ENCODE measurements around the gene PCSK4. TPM values are rescaled to one million over a fixed set of nuclear protein-coding genes. Genes with fewer than 3 reads are reported as not detected.

Gene PCSK4
- total and polyA plus RNA-seq, 2 of the 13 experiments (the other 11 are each of a cell fraction or from before 2014, with no cell fraction given), result 2.0 to 2.7 TPM

- ATAC-seq (peak; percentile 54), FAIRE-seq (no peak)
- WGBS (ENCODE audit: low lambda C conversion rate), result 0% methylated on average over 1 of the region's 9 CpGs
- TF ChIP-seq HOXA3 (CRISPR knock-in tag; IDR thresholded peaks at IDR 0.05) (0 out of 2 replicates have a peak, but pooled peaks have one; percentile 15), CENPBD1 (CRISPR knock-in tag; IDR thresholded peaks at IDR 0.05; ENCODE audit: borderline replicate concordance, low read depth) (no peak), UBTF (CRISPR knock-in tag; IDR thresholded peaks at IDR 0.05) (no peak), RXRA (CRISPR knock-in tag; IDR thresholded peaks at IDR 0.05) (no peak; the same call in 1 of the 2 replicates), ZNF263 (CRISPR knock-in tag; IDR thresholded peaks at IDR 0.05) (peak; percentile 82), ZSCAN31 (CRISPR knock-in tag; IDR thresholded peaks at IDR 0.05; ENCODE audit: low read depth) (no peak), NRL (CRISPR knock-in tag; IDR thresholded peaks at IDR 0.05; ENCODE audit: borderline replicate concordance) (no peak), MYC (CRISPR knock-in tag; IDR thresholded peaks at IDR 0.05; ENCODE audit: borderline replicate concordance) (no peak), SRSF1 (optimal IDR thresholded peaks at IDR 0.05; ENCODE audit: low read depth, low read length) (no peak), TIGD3 (CRISPR knock-in tag; IDR thresholded peaks at IDR 0.05; ENCODE audit: borderline replicate concordance) (no peak), CENPT (CRISPR knock-in tag; IDR thresholded peaks at IDR 0.05; ENCODE audit: low read depth) (no peak), SALL1 (CRISPR knock-in tag; IDR thresholded peaks at IDR 0.05) (peak; percentile 37; the same call in 1 of the 2 replicates)
Observed at GRCh38 chr19:1501200-1501595, 11.0 kb upstream of the PCSK4 start.

More at GRCh38 chr19:1501200-1501595, 11.0 kb upstream of the PCSK4 start:
- BruUV-seq (replicated peaks), result no TSS peak
- Histone ChIP-seq H3K4me2 (ENCODE audit: low read depth, low read length) (peak overlapping the region; percentile 58), H3K27ac (ENCODE audit: extremely low read length, insufficient read depth, low read length) (no peak overlapping the region), H3K9ac (ENCODE audit: insufficient read depth, low read depth, low read length) (no peak overlapping the region), H3K79me2 (ENCODE audit: insufficient read depth, low read length) (no peaks in the 10 kb centered on the region), H2AFZ (ENCODE audit: low read length) (no peak overlapping the region), H3K4me3 (replicated peaks in 1 of 3; ENCODE audit: insufficient read depth in 1 of 3, low read depth in 2 of 3, low read length in 3 of 3) (peak overlapping the region in 1 of 3 experiments; percentile 23; a peak in 2 of 6 replicates), H3K9me3 (ENCODE audit: low read length) (no peaks in the 10 kb centered on the region), H4K20me1 (ENCODE audit: insufficient read depth, low read length) (no peaks in the 10 kb centered on the region), H3K27me3 (ENCODE audit: control insufficient read depth in 1 of 2, insufficient read depth in 2 of 2, low read length in 2 of 2) (no peaks in the 10 kb centered on the region), H3K36me3 (replicated peaks in 1 of 2; ENCODE audit: control insufficient read depth in 1 of 2, insufficient read depth in 2 of 2, low read length in 2 of 2) (no peaks in the 10 kb centered on the region), H3K4me1 (ENCODE audit: insufficient read depth, low read length) (peaks cover 35% of the 10 kb centered on the region)
- ChIA-PET CTCF (ENCODE audit: low intra/inter-chr PET ratio, low total read pairs) (no interaction called here), POLR2A (interaction anchor here (1.1 kb wide), 1 partner anchor 10 kb away, joined by 3 read pairs; no protein-coding TSS in a partner anchor)
- intact Hi-C loops (cut with micrococcal nuclease; ENCODE audit: unreplicated experiment), result no loop called here
- DNase-seq (ENCODE audit: low spot score), result no peak
- in situ Hi-C loops (cut with HindIII; ENCODE audit: extremely low pct_ligation_motif_present, low pct_unique_long_range_greater_than_20kb), result no loop called here

All from HepG2 (cell line).